ENCODE results near the gene C19orf44.
A peak's percentile ranks its signal among the peaks of the same experiment; 100 is the strongest.
"Not testable (repeated sequence)": the region's sequence is repeated elsewhere in the genome, so short reads cannot be mapped to it uniquely, and the experiment has no call there.

Gene C19orf44

GRCh38 chr19:16470541-16470910 is 25.7 kb upstream of the C19orf44 start:
- no peak for DNase-seq

DNA sequence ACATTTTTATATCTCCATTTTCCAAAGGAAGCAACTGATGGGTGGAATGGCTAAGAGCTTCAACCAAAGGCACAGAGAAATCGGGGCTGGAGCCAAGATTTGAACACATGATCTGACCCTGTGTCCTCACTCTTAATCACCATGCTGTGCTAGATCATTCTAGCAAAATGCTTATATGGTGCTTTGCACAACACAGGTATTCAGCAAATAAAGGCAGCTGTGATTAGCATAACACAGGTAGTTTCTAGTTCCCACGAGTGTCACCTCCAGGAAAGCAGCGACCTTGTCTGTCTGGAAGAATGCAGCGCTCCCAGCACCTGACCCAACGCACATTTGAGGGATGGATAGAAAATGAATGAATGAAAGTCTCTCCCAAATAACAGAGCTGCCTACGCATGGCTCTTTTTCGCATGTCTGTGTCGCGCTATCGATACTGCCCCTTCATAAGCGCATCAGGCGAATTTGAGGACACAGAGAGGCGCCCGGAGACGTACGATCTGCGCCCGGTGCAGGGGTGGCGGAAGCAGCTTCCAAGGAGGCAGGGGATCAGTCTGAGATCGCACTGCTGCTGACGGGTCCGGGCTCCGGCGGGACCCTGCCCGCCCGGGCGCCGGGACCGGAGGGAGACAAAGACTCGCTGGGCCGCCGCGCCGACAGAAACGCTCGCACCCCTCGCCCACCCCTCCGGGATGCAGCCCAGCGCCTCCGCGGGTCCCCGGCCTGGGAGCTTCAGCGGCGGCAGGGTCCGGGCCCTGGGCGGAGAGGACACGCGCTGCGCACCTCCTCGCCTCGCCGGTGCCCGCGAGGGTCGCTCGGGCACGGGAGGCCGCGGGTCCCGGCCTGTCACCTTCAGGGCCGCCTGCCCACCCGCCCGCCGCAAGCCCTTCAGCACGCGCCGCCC is 25.0 kb upstream of the C19orf44 start:
- peak; percentile 28 for DNase-seq

- DNase-seq: not testable (repeated sequence)
Measured at GRCh38 chr19:16472559-16472899, 23.7 kb upstream of the C19orf44 start.

GRCh38 chr19:16472992-16473391 is 23.2 kb upstream of the C19orf44 start:
- DNase-seq: no peak

- no peak for DNase-seq
Measured at GRCh38 chr19:16473875-16474392, 22.3 kb upstream of the C19orf44 start.

GRCh38 chr19:16476401-16476800 is 19.8 kb upstream of the C19orf44 start:
- DNase-seq: no peak

GRCh38 chr19:16477311-16477710 is 18.9 kb upstream of the C19orf44 start:
- no peak for DNase-seq

DNA sequence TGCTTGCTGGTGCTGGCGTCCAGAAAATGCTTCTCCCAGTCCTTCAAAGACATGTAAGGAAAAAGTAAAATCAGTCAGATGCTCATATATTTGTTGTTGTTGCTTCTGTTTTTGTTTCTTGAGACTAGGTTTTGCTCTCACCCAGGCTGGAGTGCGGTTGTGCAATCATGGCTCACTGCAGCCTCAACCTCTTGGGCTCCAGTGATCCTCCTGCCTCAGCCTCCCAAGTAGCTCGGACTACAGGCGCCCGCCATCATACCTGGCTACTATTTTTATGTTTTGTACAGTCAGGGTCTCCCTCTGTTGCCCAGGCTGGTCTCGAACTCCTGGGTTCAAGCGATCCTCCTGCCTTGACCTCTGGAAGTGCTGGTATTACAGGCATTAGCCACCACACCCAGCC is 13.4 kb upstream of the C19orf44 start:
- DNase-seq: no peak

DNA sequence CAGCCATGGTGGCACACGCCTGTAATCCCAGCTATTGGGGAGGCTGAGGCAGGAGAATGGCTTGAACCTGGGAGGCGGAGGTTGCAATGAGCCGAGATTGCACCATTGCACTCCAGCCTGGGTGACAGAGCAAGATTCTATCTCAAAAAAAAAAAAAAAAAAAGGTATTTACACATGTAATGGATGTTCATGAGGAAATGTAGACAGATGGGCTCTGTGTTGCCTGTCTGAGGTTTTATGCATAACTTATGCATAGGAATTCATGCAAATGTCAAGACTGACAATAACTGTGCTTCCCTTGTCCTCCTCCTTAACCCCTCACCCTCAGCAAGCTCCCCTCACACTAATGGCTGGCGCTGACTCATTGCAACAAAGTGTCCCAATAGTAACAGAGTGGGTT is 9.7 kb upstream of the C19orf44 start:
- DNase-seq: not testable (repeated sequence)

DNA sequence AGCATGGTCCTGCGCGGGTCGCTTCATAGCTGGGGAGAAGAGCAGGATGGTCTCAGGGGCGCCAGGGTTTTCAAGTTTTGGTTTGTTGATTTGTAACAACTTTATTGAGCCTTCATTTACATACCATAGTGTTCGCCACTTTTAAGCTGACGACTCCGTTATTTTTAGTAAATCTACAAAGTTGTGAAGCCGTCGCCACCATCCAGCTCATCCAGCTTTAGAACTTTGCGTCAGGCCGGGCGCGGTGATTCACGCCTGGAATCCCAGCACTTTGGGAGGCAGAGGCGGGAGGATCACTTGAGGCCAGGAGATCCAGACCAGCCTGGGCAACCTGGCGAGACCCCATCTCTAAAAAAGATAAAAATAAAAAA is 404 bp downstream of the C19orf44 start:
- DNase-seq: no peak

GRCh38 chr19:16497042-16497441 is 848 bp downstream of the C19orf44 start:
- DNase-seq: no peak

DNA sequence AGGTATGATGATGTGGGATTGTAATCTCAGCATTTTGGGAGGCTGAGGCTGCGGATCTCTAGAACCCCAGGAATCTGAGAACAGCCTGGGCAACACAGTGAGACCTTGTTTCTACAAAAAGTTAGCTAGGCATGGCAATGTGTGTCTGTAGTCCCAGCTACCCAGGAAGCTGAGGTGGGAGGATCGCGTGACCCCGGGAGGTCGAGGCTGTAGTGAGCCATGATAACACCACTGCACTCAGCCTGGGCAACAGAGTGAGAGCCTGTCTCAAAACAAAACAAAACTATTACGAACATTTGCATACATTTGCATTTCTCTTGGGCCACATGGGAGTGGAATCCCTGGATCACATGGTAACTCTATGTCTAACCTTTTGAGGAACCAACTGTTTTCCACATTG is 1.6 kb downstream of the C19orf44 start:
- no peak for DNase-seq

DNA sequence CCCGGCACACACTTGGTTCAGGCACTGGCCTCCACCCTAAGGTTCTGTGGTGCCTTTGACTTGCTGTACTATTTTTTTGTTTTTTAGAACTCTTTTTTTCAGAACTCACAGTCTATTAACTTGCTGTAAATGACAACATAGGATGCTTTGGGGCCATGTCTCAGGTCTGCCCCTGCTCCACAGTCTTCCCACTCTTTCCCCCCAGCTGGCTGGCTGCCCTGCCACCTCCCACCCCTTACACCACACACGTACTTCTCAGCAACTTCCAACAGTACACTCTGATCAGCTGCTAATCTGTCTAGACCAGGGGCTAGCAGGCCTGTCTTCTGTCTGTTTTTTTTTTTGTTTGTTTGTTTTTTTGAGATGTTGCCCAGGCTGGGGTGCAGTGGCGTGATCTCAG is 8.1 kb downstream of the C19orf44 start:
- no peak for DNase-seq

GRCh38 chr19:16506161-16506560 is 10.0 kb downstream of the C19orf44 start:
- DNase-seq: not testable (repeated sequence)

- DNase-seq: no peak
Measured at GRCh38 chr19:16506961-16507360, 10.8 kb downstream of the C19orf44 start.

- no peak for DNase-seq
Measured at GRCh38 chr19:16508546-16508945, 12.4 kb downstream of the C19orf44 start.

DNA sequence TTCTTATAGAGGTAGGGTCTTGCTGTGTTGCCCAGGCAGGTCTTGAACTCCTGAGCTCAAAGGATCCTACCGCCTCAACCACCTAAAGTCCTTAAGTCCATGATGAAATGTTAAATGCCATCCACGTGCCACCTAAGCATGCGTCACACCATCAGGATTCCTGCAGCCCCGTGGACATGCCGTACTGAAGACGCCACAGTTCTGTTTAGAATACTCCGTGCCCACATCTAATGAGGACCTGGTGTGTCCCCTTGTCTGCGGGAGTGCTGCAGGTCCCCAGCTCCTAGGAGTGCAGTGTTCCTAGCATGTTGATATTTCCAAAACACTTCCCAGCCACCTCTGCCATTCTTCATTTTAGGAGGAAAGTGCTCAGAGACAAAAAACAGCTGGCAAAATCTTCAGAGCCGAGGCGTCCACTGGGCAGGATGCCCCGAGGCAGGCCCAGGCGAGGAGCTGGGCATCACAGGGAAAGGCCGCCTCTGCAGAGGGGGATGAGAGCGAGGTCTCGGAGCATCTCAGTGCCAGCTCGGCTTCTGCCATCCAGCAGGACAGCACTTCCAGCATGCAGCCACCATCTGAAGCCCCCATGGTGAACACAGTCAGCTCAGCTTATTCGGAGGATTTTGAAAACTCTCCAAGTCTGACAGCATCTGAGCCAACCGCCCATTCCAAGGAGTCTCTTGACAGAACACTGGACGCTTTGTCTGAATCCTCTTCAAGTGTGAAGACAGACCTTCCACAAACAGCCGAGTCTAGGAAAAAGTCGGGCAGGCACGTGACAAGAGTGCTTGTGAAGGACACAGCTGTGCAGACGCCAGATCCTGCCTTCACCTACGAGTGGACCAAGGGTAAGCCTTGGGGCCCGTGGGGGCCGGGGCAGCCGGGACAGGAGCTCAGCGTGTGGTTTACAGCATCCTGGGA is 13.2 kb downstream of the C19orf44 start:
- no peak for DNase-seq

- DNase-seq: not testable (repeated sequence)
Measured at GRCh38 chr19:16512611-16513010, 16.4 kb downstream of the C19orf44 start.

- no peak for DNase-seq
Measured at GRCh38 chr19:16514383-16515019, 18.3 kb downstream of the C19orf44 start.

DNA sequence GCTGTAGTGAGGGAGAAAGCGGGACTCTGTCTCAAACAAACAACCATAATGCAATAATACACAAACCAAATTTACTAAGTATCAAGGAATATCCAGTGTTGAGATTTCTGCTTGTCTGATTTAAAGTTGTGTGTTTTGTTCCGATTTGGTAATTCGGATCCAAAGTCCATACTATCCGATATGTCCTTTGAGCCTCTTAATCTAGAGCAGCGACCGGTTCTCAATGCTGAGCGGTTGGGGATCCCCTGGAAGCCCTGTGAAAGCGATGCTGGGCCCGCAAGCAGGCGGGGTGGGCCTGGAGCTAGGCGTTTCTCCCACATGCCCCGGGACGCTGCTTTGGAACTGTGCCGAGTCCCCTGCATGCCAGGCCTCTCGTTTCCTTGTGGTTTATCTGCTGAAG is 20.2 kb downstream of the C19orf44 start:
- DNase-seq: no peak

- no peak for DNase-seq
Measured at GRCh38 chr19:16516923-16517610, 20.9 kb downstream of the C19orf44 start.

DNA sequence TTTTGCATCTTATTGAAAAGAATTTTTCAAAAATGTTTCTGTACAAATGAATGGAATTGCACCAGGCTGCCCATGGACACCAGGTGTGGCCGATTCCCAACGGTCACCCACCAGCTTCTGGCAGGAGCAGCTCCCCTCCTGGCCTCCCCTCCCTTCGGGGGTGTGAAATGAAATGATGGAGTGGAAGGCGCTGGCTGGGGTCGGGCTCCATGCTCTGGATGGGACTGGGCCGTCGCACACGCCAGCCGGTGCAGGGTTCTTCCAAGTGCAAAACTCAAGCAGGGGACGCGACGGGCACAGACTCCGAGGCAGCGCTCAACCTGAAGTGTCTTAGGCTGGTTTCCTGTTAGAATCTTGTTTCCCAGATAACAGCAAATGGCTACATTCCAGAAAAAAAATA is 21.9 kb downstream of the C19orf44 start:
- DNase-seq: no peak

All from stimulated activated CD4-positive, alpha-beta T cell treated with anti-CD3 and anti-CD28 coated beads, Interleukin-4, amount 100 ng/mL, for 24 hours (primary cell).